Mesothelial cell of epicardium (in vitro differentiated cells): ENCODE results near the gene PTPRQ. TPM values are rescaled to one million over a fixed set of nuclear protein-coding genes. Genes with fewer than 3 reads are reported as not detected.

Source experiments
- DNase-seq, 2 experiments: peaks; one replicate each; pipeline ENCODE4 v3.0.0; 2021; ENCODE audit warnings: low spot score in 2 of 2; ENCODE audit not compliant: unreplicated experiment in 2 of 2
- H3K27ac Mint-ChIP-seq: 2 replicates; pipeline ENCODE4 v1.8.0; 2021; ENCODE audit warnings: mixed read lengths
- H3K27me3 Mint-ChIP-seq: 2 replicates; pipeline ENCODE4 v1.8.0; 2021; ENCODE audit warnings: low read depth, mixed read lengths
- H3K36me3 Mint-ChIP-seq: 2 replicates; pipeline ENCODE4 v1.8.0; 2021; ENCODE audit warnings: mixed read lengths
- H3K4me1 Mint-ChIP-seq: 2 replicates; pipeline ENCODE4 v1.8.0; 2021; ENCODE audit warnings: mixed read lengths
- H3K4me3 Mint-ChIP-seq: 2 replicates; pipeline ENCODE4 v1.8.0; 2021; ENCODE audit warnings: mild to moderate bottlenecking, moderate library complexity, mixed read lengths
- H3K9me3 Mint-ChIP-seq: 2 replicates; pipeline ENCODE4 v1.8.0; 2021; ENCODE audit warnings: mixed read lengths
- CTCF ChIP-seq: fragments of 200-600 bp; sonication (generic); IDR thresholded peaks from one replicate; pipeline ENCODE4 v1.5.0; 2021; ENCODE audit warnings: antibody characterized with exemption; ENCODE audit not compliant: unreplicated experiment
- total RNA-seq: library from RNA; stranded (reverse); gene quantifications from 3 replicates; pipeline ENCODE4 v1.2.1, GENCODE V29; 2021

The PTPRQ gene
- total RNA-seq, 1 donor from 2014 or later = 17.5 TPM

- Mint-ChIP-seq H3K27me3 (peaks cover 90% of the 10 kb centered on the region), H3K4me1 (peaks cover 26% of the 10 kb centered on the region), H3K9me3 (no peaks in the 10 kb centered on the region), H3K36me3 (no peaks in the 10 kb centered on the region), H3K4me3 (no peak overlapping the region), H3K27ac (no peak overlapping the region)
- no peak for TF ChIP-seq CTCF
- no peak for DNase-seq
Observed at GRCh38 chr12:80710727-80711449, 266.9 kb downstream of the PTPRQ start.

- Mint-ChIP-seq H3K9me3 (no peaks in the 10 kb centered on the region), H3K27ac (no peak overlapping the region), H3K4me1 (peaks cover 26% of the 10 kb centered on the region), H3K27me3 (peaks cover 87% of the 10 kb centered on the region), H3K36me3 (no peaks in the 10 kb centered on the region), H3K4me3 (no peak overlapping the region)
- DNase-seq = no peak
- TF ChIP-seq CTCF = no peak
Observed at GRCh38 chr12:80711866-80712265, 267.8 kb downstream of the PTPRQ start.

GRCh38 chr12:80712866-80713265, 268.8 kb downstream of the PTPRQ start:
- H3K36me3 Mint-ChIP-seq = no peaks in the 10 kb centered on the region
- H3K27me3 Mint-ChIP-seq = peaks cover 79% of the 10 kb centered on the region
- peaks cover 24% of the 10 kb centered on the region for H3K4me1 Mint-ChIP-seq
- no peak overlapping the region for H3K27ac Mint-ChIP-seq
- no peak for DNase-seq
- no peaks in the 10 kb centered on the region for H3K9me3 Mint-ChIP-seq
- TF ChIP-seq CTCF = no peak
- H3K4me3 Mint-ChIP-seq = no peak overlapping the region

GRCh38 chr12:80713419-80713818, 269.4 kb downstream of the PTPRQ start:
- no peaks in the 10 kb centered on the region for H3K9me3 Mint-ChIP-seq
- peaks cover 76% of the 10 kb centered on the region for H3K27me3 Mint-ChIP-seq
- no peak for TF ChIP-seq CTCF
- H3K4me1 Mint-ChIP-seq = peaks cover 23% of the 10 kb centered on the region
- peak overlapping the region; percentile 65 for H3K4me3 Mint-ChIP-seq
- H3K36me3 Mint-ChIP-seq = no peaks in the 10 kb centered on the region
- no peak overlapping the region for H3K27ac Mint-ChIP-seq
- DNase-seq = no peak

- Mint-ChIP-seq H3K36me3 (no peaks in the 10 kb centered on the region), H3K9me3 (no peaks in the 10 kb centered on the region), H3K27me3 (peaks cover 73% of the 10 kb centered on the region), H3K4me3 (peak overlapping the region; percentile 65), H3K4me1 (peaks cover 18% of the 10 kb centered on the region), H3K27ac (no peak overlapping the region)
- no peak for TF ChIP-seq CTCF
- peak in 1 of 2 experiments; percentile 38 for DNase-seq
Observed at GRCh38 chr12:80714055-80714454, 270.0 kb downstream of the PTPRQ start.
